ENCODE measurements around the gene TMCC2. TPM values are rescaled to one million over a fixed set of nuclear protein-coding genes. Genes with fewer than 3 reads are reported as not detected.

Gene TMCC2
- total and polyA plus RNA-seq, 2 of the 8 experiments (the other 6 are each of a cell fraction or from before 2014, with no cell fraction given): 6.7 to 6.8 TPM

- no peak for TF ChIP-seq CHD7 (IDR thresholded peaks at IDR 0.05; ENCODE audit: insufficient replicate concordance, low read length)
- no peak for TF ChIP-seq SIN3A (conservative IDR thresholded peaks at IDR 0.05 in 1 of 2, IDR thresholded peaks at IDR 0.05 in 1 of 2; ENCODE audit: low read depth in 1 of 2, low read length in 2 of 2)
- no peak for TF ChIP-seq MAFK (IDR thresholded peaks at IDR 0.05; ENCODE audit: low read depth, low read length)
- TF ChIP-seq PHF8 (conservative IDR thresholded peaks at IDR 0.05; ENCODE audit: low read depth, low read length): no peak
Measured at GRCh38 chr1:205241366-205242030, 13.8 kb downstream of the TMCC2 start (continued).

Measured in H1 (cell line).